GM03348 (cell line): Measurements from ENCODE around the gene PSD.
A peak's percentile ranks its signal among the peaks of the same experiment; 100 is the strongest.

Source experiments
- DNase-seq: peaks from one replicate; pipeline ENCODE4 v3.0.0; 2012; ENCODE audit warnings: low spot score

PSD gene

DNA sequence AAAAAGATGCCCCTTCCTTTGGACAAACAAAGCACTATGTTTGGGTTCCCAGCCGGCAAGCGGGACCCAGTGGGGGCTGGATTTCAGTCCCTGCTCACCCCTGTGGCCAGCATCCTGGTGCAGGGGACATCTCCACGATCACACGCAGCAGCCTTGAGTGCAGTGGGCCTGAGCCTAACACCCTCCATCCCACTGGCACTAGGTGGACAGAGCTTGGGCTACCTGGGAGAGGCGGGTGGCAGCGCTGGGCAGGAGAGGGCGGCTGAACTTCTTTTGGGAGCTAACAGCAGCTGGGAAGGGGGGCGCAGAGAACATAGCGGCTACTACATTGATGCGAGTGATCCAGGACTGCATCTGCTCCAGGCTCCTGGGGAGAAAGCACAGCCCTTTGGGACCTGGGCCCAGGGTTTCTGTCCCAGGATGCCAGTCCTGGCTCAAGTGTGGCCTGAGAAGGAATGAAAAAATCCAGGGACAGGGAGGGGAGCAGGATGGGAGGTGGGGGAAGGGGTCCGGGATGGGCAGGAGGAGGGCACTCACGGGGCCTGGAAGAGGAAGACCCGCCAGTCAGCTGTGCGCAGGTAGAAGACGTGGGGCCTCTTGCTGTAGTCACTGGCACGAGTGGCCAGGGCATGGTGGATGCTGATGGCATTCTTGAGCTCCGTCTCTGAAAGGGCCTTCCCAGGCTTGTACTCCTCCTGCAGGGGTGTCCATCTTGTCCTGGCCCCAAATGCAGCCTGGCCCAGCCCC is 14.1 kb downstream of the PSD start:
- DNase-seq = no peak

DNA sequence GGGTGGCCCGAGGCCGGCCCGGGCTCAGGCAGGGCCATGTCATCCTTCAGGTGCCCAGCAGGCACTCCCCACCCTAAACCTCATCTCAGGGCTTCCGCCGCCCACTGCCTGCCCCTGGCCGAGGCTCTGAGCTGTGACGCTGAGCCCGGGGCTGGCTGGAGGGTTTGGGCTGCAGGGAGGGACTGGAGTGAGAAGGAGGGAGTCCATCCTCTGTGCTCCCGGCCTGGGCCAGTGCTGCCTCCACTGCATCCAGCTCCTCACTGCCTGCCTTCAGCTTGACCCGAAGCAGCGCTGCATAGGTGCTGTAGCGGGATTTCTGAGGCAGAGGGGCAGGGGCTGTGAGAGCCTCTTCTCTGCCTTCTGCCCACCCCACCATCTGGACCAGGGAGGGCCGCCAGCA is 15.5 kb downstream of the PSD start:
- DNase-seq = no peak

GRCh38 chr10:102402512-102402896 is 16.1 kb downstream of the PSD start:
- no peak for DNase-seq

DNA sequence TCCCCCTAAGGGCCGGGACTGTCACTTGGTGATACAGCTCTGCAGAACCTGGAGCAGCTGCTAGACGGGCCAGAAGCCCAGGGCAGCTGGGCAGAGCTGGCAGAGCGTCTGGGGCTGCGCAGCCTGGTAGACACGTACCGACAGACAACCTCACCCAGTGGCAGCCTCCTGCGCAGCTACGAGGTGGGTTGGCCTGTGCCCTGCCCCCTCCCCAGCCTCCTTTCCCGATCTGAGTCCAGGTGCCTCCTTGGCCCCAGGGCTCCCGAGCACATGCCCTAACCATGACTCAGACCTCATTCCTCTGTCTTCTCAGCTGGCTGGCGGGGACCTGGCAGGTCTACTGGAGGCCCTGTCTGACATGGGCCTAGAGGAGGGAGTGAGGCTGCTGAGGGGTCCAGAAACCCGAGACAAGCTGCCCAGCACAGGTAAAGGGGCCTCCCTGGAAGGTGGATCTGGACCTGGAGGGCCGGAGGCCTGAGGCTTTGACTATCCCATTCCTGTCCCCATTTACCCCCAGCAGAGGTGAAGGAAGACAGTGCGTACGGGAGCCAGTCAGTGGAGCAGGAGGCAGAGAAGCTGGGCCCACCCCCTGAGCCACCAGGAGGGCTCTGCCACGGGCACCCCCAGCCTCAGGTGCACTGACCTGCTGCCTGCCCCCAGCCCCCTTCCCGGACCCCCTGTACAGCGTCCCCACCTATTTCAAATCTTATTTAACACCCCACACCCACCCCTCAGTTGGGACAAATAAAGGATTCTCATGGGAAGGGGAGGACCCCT is 16.7 kb downstream of the PSD start:
- no peak for DNase-seq

DNA sequence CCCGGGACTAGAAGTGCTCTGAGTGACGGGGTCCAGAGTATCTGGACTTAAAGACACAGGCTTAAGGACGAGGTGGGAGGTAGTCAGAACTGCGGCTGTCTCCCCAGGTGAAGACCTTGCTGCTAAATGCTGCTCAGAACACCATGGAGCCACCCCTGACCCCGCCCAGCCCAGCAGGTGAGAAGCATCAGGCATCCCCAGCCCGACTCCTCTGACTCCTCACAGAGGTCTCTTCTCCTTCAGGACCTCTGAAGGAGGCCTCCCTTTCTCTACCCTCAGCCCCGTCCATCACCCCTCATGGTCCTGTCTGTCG is 17.3 kb downstream of the PSD start:
- DNase-seq = no peak

- no peak for DNase-seq
Measured at GRCh38 chr10:102400598-102401341, 17.8 kb downstream of the PSD start.

DNA sequence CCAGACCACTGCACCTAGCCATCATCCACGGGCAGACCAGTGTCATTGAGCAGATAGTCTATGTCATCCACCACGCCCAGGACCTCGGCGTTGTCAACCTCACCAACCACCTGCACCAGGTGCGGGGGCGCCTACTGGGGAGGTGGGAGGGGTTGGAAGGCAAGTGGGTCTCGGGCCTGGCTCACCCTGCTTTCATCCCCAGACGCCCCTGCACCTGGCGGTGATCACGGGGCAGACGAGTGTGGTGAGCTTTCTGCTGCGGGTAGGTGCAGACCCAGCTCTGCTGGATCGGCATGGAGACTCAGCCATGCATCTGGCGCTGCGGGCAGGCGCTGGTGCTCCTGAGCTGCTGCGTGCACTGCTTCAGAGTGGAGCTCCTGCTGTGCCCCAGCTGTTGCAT is 18.5 kb downstream of the PSD start:
- no peak for DNase-seq

DNA sequence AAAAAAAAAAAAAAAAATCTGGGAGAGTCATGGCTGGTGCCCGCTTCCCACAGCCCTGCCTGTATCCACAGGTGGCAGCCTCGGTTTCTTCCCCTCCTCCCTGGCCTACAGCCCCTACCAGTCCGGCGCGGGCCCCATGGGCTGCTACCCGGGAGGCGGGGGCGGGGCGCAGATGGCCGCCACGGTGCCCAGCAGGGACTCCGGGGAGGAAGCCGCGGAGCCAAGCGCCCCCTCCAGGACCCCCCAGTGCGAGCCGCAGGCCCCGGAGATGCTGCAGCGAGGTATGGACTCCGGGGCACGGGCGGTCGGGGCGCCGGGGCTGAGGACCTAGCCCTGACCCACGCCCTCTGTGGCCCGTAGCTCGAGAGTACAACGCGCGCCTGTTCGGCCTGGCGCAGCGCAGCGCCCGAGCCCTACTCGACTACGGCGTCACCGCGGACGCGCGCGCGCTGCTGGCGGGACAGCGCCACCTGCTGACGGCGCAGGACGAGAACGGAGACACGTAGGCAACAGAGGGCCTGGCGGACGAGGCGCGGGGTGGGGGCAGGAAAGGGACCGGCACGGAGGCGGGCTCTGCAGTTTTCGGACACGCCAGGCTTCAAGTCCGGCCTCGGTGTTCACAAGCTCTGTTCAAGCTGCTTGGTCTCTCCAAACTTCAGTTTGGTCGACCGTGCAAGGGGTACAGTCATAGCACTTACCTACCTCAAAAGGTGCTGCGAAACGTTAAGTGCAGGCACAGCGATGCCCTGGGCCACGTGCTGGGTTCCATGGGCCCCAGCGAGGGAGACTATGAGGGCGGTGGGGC is 19.2 kb downstream of the PSD start:
- peak; percentile 94 for DNase-seq

DNA sequence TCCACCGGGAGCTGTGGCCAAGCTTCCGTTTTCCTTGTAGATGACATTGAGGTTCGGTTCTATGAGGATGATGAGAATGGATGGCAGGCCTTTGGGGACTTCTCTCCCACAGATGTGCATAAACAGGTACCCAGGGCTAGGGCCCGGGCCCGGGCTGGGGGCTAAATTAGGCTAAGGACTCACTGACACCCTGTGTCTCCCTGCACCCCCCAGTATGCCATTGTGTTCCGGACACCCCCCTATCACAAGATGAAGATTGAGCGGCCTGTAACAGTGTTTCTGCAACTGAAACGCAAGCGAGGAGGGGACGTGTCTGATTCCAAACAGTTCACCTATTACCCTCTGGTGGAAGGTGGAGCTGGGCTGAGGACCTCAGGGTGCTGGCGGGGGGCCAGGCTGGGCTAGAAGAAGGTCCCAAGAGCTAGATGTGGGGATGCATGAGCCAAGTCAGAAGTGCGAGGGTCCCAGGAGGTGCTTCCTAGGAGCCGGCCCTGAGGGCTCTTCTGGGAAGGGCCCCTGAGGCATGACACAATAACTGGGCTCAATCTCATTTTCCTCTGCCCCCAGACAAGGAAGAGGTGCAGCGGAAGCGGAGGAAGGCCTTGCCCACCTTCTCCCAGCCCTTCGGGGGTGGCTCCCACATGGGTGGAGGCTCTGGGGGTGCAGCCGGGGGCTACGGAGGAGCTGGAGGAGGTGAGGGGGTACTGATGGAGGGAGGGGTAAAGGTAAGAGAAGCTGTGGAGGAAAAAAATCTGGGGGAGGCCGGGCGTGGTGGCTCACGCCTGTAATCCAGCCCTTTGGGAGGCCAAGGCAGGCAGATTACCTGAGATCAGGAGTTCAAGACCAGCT is 20.2 kb downstream of the PSD start:
- DNase-seq = no peak

- DNase-seq = no peak
Measured at GRCh38 chr10:102397222-102398171, 21.1 kb downstream of the PSD start.

GRCh38 chr10:102396730-102397151 is 21.8 kb downstream of the PSD start:
- DNase-seq = no peak

- no peak for DNase-seq
Measured at GRCh38 chr10:102396317-102396650, 22.3 kb downstream of the PSD start.

DNA sequence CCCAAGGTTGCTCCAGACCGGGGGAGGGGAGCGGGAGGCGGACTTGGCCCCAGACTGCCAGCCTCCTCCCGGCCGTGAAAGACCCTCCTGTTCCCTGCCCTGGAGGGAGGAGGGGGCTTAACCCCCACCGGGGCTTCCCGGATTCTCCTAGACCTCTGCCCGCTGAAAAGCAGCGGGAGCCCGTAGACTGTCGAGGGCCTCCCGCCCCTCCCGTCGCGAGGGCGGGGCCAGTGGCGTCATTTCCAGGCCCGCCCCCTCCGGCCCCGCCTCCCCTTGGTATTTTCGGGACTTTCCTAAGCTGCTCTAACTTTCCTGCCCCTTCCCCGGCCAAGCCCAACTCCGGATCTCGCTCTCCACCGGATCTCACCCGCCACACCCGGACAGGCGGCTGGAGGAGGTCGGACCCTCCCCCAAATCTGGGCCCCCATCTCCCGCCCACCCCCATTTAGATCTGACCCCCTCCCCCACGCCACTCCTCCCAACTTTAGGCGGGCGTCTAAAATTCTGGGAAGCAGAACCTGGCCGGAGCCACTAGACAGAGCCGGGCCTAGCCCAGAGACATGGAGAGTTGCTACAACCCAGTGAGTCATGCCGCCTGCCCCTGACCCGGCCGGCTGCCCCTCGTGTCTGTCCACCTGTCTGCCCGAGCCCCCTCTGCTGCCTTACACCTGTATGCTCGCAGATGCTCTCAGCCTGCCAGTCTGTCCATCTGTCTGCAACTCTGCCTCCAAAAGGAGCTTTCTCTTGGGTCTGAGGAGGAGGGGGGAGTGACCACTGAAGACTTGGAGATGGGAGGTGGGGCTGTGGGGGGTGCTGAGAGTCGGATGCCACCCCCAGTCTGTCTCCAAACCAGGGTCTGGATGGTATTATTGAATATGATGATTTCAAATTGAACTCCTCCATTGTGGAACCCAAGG is 22.9 kb downstream of the PSD start, which contains the start of gene NFKB2:
Gene NFKB2 (plus strand): TSS at position 306 of the 917 bp plus-strand sequence. CDS start 255 bp downstream, at position 561.
- peak; percentile 97 for DNase-seq

- peak; percentile 44 for DNase-seq
Measured at GRCh38 chr10:102394801-102395399, 23.7 kb downstream of the PSD start.

GRCh38 chr10:102394079-102394800 is 24.3 kb downstream of the PSD start:
- DNase-seq = peak; percentile 96

DNA sequence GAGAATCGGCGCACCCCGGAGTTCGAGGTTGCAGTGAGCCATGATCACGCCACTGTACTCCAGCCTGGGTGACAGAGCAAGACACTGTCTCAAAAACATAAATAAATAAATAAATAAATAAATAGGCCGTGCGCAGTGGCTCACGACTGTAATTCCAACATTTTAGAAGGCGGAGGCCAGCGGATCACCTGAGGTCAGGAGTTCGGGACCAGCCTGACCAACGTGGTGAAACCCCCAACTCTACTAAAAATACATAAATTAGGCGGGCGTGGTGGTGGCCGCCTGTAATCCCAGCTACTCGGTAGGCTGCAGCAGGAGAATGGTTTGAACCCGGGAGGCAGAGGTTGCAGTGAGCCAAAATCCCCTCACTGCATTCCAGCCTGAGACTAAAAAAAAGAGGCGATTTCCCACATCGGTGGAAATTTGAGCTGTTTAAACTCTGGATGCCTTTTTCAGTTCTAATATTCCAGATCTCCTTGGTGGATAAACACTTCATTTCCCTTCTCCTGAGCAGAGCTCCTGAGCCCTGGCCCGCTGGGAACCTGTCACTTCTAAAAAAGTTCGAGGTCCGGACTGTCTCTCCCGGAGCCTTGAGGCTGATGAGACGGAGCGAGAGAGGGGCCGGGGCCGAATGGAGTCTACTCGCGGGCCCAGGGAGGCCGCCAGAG is 25.0 kb downstream of the PSD start:
- no peak for DNase-seq

GRCh38 chr10:102392306-102392705 is 26.3 kb downstream of the PSD start:
- no peak for DNase-seq
